Endodermal cell (in vitro differentiated cells): ENCODE measurements around the gene NCAN. TPM values are rescaled to one million over a fixed set of nuclear protein-coding genes. Genes with fewer than 3 reads are reported as not detected.

Source experiments
- DNase-seq: peaks from one replicate; pipeline ENCODE4 v3.0.0-alpha.2; 2017
- H3K27ac ChIP-seq: 2 replicates; pipeline ENCODE4 v1.5.1; 2013; ENCODE audit warnings: mild to moderate bottlenecking, low read depth, low read length, moderate library complexity
- H3K27me3 ChIP-seq: 2 replicates; pipeline ENCODE4 v1.6.1; 2013; ENCODE audit warnings: mild to moderate bottlenecking, low read length, moderate library complexity; ENCODE audit not compliant: insufficient read depth, control insufficient read depth, poor library complexity, severe bottlenecking
- H3K36me3 ChIP-seq: 2 replicates; pipeline ENCODE4 v1.7.0; 2013; ENCODE audit warnings: mild to moderate bottlenecking, low read length, moderate library complexity; ENCODE audit not compliant: control insufficient read depth, insufficient read depth
- H3K4me1 ChIP-seq: one replicate; pipeline ENCODE4 v1.7.0; 2013; ENCODE audit warnings: low read length; ENCODE audit not compliant: control insufficient read depth, insufficient read depth
- H3K4me3 ChIP-seq: 2 replicates; pipeline ENCODE4 v1.5.1; 2013; ENCODE audit warnings: mild to moderate bottlenecking, low read length, moderate library complexity
- H3K9ac ChIP-seq: 2 replicates; pipeline ENCODE4 v1.6.1; 2013; ENCODE audit warnings: mild to moderate bottlenecking, low read length, moderate library complexity; ENCODE audit not compliant: poor library complexity, severe bottlenecking; ENCODE audit errors: extremely low read depth
- H3K9me3 ChIP-seq: 2 replicates; pipeline ENCODE4 v1.6.1; 2013; ENCODE audit warnings: mild to moderate bottlenecking, low read length, moderate library complexity; ENCODE audit not compliant: control insufficient read depth
- H3K27ac Mint-ChIP-seq: 2 replicates; pipeline ENCODE4 v1.8.0; 2020; ENCODE audit warnings: mixed read lengths
- H3K27me3 Mint-ChIP-seq: 2 replicates; pipeline ENCODE4 v1.8.0; 2021; ENCODE audit warnings: mild to moderate bottlenecking, mixed read lengths; ENCODE audit not compliant: insufficient read depth
- H3K36me3 Mint-ChIP-seq: 2 replicates; pipeline ENCODE4 v1.8.0; 2020; ENCODE audit warnings: low read depth, mixed read lengths
- H3K4me1 Mint-ChIP-seq: 2 replicates; pipeline ENCODE4 v1.8.0; 2020; ENCODE audit warnings: mixed read lengths
- H3K4me3 Mint-ChIP-seq: 2 replicates; pipeline ENCODE4 v1.8.0; 2020; ENCODE audit warnings: mild to moderate bottlenecking, moderate library complexity, mixed read lengths
- H3K9me3 Mint-ChIP-seq: 2 replicates; pipeline ENCODE4 v1.8.0; 2020; ENCODE audit warnings: mild to moderate bottlenecking, mixed read lengths
- CTCF ChIP-seq: fragments of 200-600 bp; sonication (generic); conservative IDR thresholded peaks from 2 replicates; pipeline ENCODE4 v1.5.0; 2021; ENCODE audit warnings: antibody characterized with exemption, mild to moderate bottlenecking
- WGBS, 2 experiments: methylation state at CpG; one replicate each; pipeline versions ENCODE4 v1.1.5 to v1.1.7; 2013; ENCODE audit warnings: missing lambda C conversion rate in 2 of 2, mixed read lengths in 1 of 2; ENCODE audit not compliant: insufficient coverage in 1 of 2, insufficient read length in 1 of 2; 5-methylcytosine and 5-hydroxymethylcytosine counted together
- total RNA-seq, 2 donors: library from RNA; stranded (reverse); fragmentation: NEBNext Ultra II Directional in 1 of 2; extraction: Animal tissue kit (Norgen Biotek cat#: 25700) in 1 of 2; gene quantifications; 2 replicates in 1 of 2; 3 replicates in 1 of 2; pipeline ENCODE4 v1.2.1, GENCODE V29; 2021

Gene NCAN
- total RNA-seq, 2 donors from 2014 or later: 0.77 to 4.2 TPM

DNA sequence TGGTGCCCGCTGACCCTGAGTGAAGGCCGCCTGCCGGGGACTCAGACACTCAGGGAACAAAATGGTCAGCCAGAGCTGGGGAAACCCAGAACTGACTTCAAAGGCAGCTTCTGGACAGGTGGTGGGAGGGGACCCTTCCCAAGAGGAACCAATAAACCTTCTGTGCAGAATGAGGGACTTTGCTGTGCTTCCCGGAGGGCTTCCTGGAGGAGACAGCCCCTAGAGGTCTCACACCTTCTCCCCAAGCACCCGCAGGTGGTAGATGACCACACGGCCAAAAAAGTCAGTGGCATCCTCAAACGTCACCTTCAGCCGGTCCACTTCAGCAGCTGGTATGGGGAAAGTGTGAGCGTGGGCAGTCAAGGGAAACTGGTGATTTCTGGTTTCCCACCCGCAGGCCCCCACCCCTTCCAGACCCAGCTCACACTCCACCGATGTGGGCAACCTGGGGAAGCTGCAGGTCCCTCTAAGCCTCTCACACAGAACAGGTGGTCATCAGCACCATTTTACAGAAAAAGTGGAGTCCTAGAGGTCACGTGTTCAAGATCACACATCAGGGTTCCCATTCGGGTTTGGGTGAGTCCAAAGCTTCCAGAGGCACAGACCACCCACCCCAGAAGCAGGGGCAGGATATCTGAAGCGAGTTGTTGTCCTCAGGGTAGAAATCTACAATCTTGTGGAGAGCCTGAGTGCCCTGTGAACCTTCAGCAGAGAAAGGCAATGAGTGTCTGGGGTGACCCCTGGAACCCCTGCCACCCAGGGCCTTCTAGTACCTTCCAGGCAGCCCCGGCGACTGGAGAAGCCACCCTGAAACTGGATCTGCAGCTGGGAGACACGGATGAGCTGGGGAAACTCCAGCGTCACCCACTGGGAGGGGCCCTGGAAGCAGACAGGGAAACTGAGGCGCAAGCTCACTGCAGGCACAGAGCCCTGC is 9.8 kb upstream of the NCAN start:
- WGBS, 2 experiments: 89% methylated on average over 15 to 19 of the region's 19 CpGs
- DNase-seq: no peak
- H3K36me3 Mint-ChIP-seq: peaks cover 36% of the 10 kb centered on the region
- Histone ChIP-seq H3K27me3 (peaks cover 15% of the 10 kb centered on the region), H3K36me3 (peaks cover 27% of the 10 kb centered on the region), H3K4me1 (no peaks in the 10 kb centered on the region), H3K9me3 (no peaks in the 10 kb centered on the region), H3K9ac (peak overlapping the region; percentile 72), H3K4me3 (peak overlapping the region; percentile 96), H3K27ac (no peak overlapping the region)
- peaks cover 25% of the 10 kb centered on the region for H3K27me3 Mint-ChIP-seq
- H3K4me3 Mint-ChIP-seq: peak overlapping the region; percentile 86
- TF ChIP-seq CTCF: no peak
- peaks cover 3% of the 10 kb centered on the region for H3K9me3 Mint-ChIP-seq
- H3K27ac Mint-ChIP-seq: no peak overlapping the region
- peaks cover 12% of the 10 kb centered on the region for H3K4me1 Mint-ChIP-seq

DNA sequence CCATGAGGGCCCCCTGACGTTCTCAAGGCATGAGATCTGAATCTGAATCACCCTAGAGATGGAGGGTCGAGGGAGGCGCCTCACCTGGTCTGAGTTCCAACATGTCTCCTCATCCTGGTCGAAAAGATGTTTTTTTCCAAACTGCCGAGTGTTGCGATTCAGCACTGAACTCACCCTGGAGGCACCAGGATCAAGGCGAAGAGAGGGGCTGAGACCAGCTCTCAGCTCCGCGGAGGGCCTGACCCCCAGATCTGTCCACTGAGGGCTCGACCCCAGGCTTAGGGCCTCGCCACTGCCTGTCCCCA is 9.1 kb upstream of the NCAN start:
- H3K27ac ChIP-seq: no peak overlapping the region
- H3K4me1 Mint-ChIP-seq: peaks cover 12% of the 10 kb centered on the region
- H3K27ac Mint-ChIP-seq: peak overlapping the region; percentile 94
- DNase-seq: no peak
- peak overlapping the region; percentile 96 for H3K4me3 ChIP-seq
- H3K36me3 Mint-ChIP-seq: peaks cover 30% of the 10 kb centered on the region
- 39 to 51% methylated on average over 10 to 11 of the region's 11 CpGs for whole genome bisulfite sequencing, 2 experiments
- H3K36me3 ChIP-seq: peaks cover 24% of the 10 kb centered on the region
- no peaks in the 10 kb centered on the region for H3K9me3 ChIP-seq
- peaks cover 3% of the 10 kb centered on the region for H3K9me3 Mint-ChIP-seq
- H3K27me3 ChIP-seq: peaks cover 22% of the 10 kb centered on the region
- H3K27me3 Mint-ChIP-seq: peaks cover 32% of the 10 kb centered on the region
- H3K4me1 ChIP-seq: no peaks in the 10 kb centered on the region
- peak overlapping the region; percentile 72 for H3K9ac ChIP-seq
- peak overlapping the region; percentile 86 for H3K4me3 Mint-ChIP-seq
- no peak for TF ChIP-seq CTCF

DNA sequence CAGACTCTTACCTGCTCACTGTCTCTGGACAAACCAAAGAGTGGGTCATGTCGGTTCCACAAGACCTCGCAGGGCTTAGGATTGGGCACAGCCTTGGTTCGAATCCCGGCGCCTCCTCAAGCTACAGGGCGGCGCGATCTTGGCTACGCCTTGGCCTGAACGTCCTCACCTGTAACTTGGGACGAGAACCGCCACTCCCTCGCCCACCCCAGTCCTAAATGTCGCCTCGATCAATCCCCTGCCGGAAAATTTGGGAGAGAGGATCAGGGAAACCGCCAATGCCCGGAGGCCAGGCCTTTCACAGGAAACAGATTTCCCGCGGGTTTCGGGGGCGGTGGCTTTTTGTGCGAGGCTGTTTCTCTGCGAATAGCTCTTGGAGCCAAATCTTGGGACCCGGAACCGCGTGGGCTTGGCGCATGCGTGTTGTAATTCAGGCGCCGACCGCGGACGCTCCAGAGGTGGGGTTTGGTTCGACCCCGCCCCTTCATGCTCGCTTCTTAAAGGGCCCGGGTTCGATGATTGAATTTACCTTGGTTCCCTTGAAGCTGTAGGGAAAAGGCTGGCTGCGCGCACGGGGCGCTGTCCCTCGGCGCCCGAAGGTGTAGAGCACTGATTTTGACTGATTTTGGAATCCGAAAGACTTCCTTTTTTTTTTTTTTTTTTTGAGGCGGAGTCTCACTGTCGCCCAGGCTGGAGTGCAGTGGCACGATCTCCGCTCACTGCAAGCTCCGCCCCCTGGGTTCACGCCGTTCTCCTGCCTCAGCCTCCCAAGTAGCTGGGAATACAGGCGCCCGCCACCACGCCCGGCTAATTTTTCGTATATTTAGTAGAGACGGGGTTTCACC is 8.5 kb upstream of the NCAN start, which contains the start of gene NR2C2AP:
Gene NR2C2AP (minus strand): TSS at position 403 of the 845 bp plus-strand sequence. CDS start 354 bp downstream, at position 49.
- H3K9ac ChIP-seq: peak within 1 kb of the TSS; percentile 72
- H3K4me1 Mint-ChIP-seq: peaks cover 12% of the 10 kb centered on the region
- peaks cover 35% of the 10 kb centered on the region for H3K27me3 Mint-ChIP-seq
- WGBS, 2 experiments: 11 to 18% methylated on average over 23 to 60 of the region's 60 CpGs
- peaks cover 25% of the 10 kb centered on the region for H3K36me3 Mint-ChIP-seq
- peaks cover 27% of the 10 kb centered on the region for H3K27me3 ChIP-seq
- peaks cover 3% of the 10 kb centered on the region for H3K9me3 Mint-ChIP-seq
- peaks cover 19% of the 10 kb centered on the region for H3K36me3 ChIP-seq
- DNase-seq: peak; percentile 93
- H3K4me1 ChIP-seq: no peaks in the 10 kb centered on the region
- H3K4me3 ChIP-seq: peak within 1 kb of the TSS; percentile 96
- peak within 1 kb of the TSS; percentile 86 for H3K4me3 Mint-ChIP-seq
- no peaks in the 10 kb centered on the region for H3K9me3 ChIP-seq
- TF ChIP-seq CTCF: no peak
- H3K27ac Mint-ChIP-seq: peak within 1 kb of the TSS; percentile 94
- peak within 1 kb of the TSS; percentile 24 for H3K27ac ChIP-seq
